Adrenal gland (tissue), 5 donors: ENCODE results near the gene KIF6.

Experiments used
- CTCF ChIP-seq, 6 experiments: fragments of 450-650 bp in 4 of 6; fragments of 200-600 bp in 2 of 6; sonication (generic) in 1 of 6; IDR thresholded peaks; 1 replicate in 5 of 6; 2 replicates in 1 of 6; pipeline versions ENCODE4 v1.5.1 to v1.8.0; 2016 to 2021; ENCODE audit warnings: antibody characterized with exemption in 6 of 6, mild to moderate bottlenecking in 2 of 6, moderate library complexity in 1 of 6
- POLR2A ChIP-seq, 2 donors: fragments of 450-650 bp; IDR thresholded peaks; one replicate each; pipeline ENCODE4 v1.6.1; 2017; ENCODE audit warnings: antibody characterized with exemption in 2 of 2, mild to moderate bottlenecking in 2 of 2, moderate library complexity in 1 of 2
- donor health status: DM: no; HTN: no; CAD: no.

- no peak for TF ChIP-seq CTCF (IDR thresholded peaks at IDR 0.05)
- no peak for TF ChIP-seq POLR2A (IDR thresholded peaks at IDR 0.05)
Observed at GRCh38 chr6:39404312-39404711, 320.9 kb downstream of the KIF6 start.
